GM13976 (cell line): Measurements from ENCODE around the gene TMEM229B.

Experiments
- DNase-seq: peaks from one replicate; pipeline ENCODE4 v3.0.0; 2012; ENCODE audit warnings: low spot score
- CTCF ChIP-seq: IDR thresholded peaks from 2 replicates; pipeline ENCODE4 v1.5.1; 2012; ENCODE audit warnings: borderline replicate concordance, mild to moderate bottlenecking; ENCODE audit not compliant: insufficient read depth; ENCODE audit errors: extremely low read depth, missing control alignments, control extremely low read depth
- in situ Hi-C: fragments of 300-500 bp; cut with MboI; formaldehyde crosslinking; loops from one replicate; pipeline ENCODE4 v1.12.0; 2022; ENCODE audit warnings: low sequenced_read_pairs, mixed read lengths, inconsistent platforms; ENCODE audit not compliant: unreplicated experiment

Gene TMEM229B

GRCh38 chr14:67441256-67441655, 47.3 kb downstream of the TMEM229B start:
- in situ Hi-C loops: no loop called here
- no peak for TF ChIP-seq CTCF
- no peak for DNase-seq

- in situ Hi-C loops: no loop called here
- no peak for DNase-seq
- TF ChIP-seq CTCF: no peak
These were observed 48.0 kb downstream of the TMEM229B start for GRCh38 chr14:67440513-67440912.

GRCh38 chr14:67438969-67439368, 49.6 kb downstream of the TMEM229B start:
- in situ Hi-C loops: loop anchor here (10.0 kb wide), 1 partner anchor 116 kb away; no protein-coding TSS in a partner anchor
- DNase-seq: no peak
- no peak for TF ChIP-seq CTCF

- DNase-seq: no peak
- in situ Hi-C loops: loop anchor here (10.0 kb wide), 1 partner anchor 119 kb away; no protein-coding TSS in a partner anchor
- TF ChIP-seq CTCF: no peak
These were observed 52.3 kb downstream of the TMEM229B start for GRCh38 chr14:67436006-67436866.

- no peak for TF ChIP-seq CTCF
- DNase-seq: no peak
- in situ Hi-C loops: loop anchor here (10.0 kb wide), 1 partner anchor 119 kb away; no protein-coding TSS in a partner anchor
These were observed 52.9 kb downstream of the TMEM229B start for GRCh38 chr14:67435603-67436002.

GRCh38 chr14:67432050-67432564, 56.4 kb downstream of the TMEM229B start:
- no peak for TF ChIP-seq CTCF
- in situ Hi-C loops: loop anchor here (10.0 kb wide), 1 partner anchor 123 kb away; no protein-coding TSS in a partner anchor
- DNase-seq: no peak
